SK-N-SH (cell line): ENCODE results near the gene LIPG.

Source experiments
- CTCF ChIP-seq: fragments of 200-600 bp; sonication (generic); IDR thresholded peaks from 2 replicates; pipeline ENCODE4 v1.6.1; 2017; ENCODE audit warnings: antibody characterized with exemption, mild to moderate bottlenecking, moderate library complexity
- JUND ChIP-seq: IDR thresholded peaks from 2 replicates; pipeline ENCODE4 v1.4.0; 2012
- MAX ChIP-seq: IDR thresholded peaks from 2 replicates; pipeline ENCODE4 v1.4.0; 2012; ENCODE audit warnings: low read depth
- NRF1 ChIP-seq: IDR thresholded peaks from 2 replicates; pipeline ENCODE4 v1.6.1; 2012; ENCODE audit warnings: low read depth, mild to moderate bottlenecking, low read length
- SIN3A ChIP-seq: IDR thresholded peaks from 2 replicates; pipeline ENCODE4 v1.6.1; 2012; ENCODE audit warnings: low read depth, mild to moderate bottlenecking, low read length, moderate library complexity, borderline replicate concordance
- YY1 ChIP-seq: IDR thresholded peaks from 2 replicates; pipeline ENCODE4 v1.4.0; 2012; ENCODE audit warnings: low read depth, mild to moderate bottlenecking

GRCh38 chr18:49572611-49573345, 10.9 kb downstream of the LIPG start:
- TF ChIP-seq NRF1 (no peak), YY1 (no peak), MAX (no peak), JUND (no peak), CTCF (no peak), SIN3A (no peak)
